ENCODE results near the gene PI4KA. TPM values are rescaled to one million over a fixed set of nuclear protein-coding genes. Genes with fewer than 3 reads are reported as not detected.
"Not testable (repeated sequence)": the region's sequence is repeated elsewhere in the genome, so short reads cannot be mapped to it uniquely, and the experiment has no call there.

PI4KA gene
- total RNA-seq, 2 experiments from 2014 or later = 85.8 to 100 TPM

GRCh38 chr22:20669884-20670283, 188.7 kb downstream of the PI4KA start:
- H3K9me3 Mint-ChIP-seq; CTCF ChIA-PET; H3K27ac Mint-ChIP-seq; DNase-seq; POLR2A ChIA-PET; H3K36me3 Mint-ChIP-seq (ENCODE audit: low read depth); H3K4me3 Mint-ChIP-seq; H3K4me1 Mint-ChIP-seq: not testable (repeated sequence)
- peaks cover 28% of the 10 kb centered on the region for H3K27me3 Mint-ChIP-seq

GRCh38 chr22:20669471-20669870, 189.1 kb downstream of the PI4KA start:
- H3K4me3 Mint-ChIP-seq; H3K27ac Mint-ChIP-seq; POLR2A ChIA-PET; H3K36me3 Mint-ChIP-seq (ENCODE audit: low read depth); DNase-seq; H3K9me3 Mint-ChIP-seq; CTCF ChIA-PET; H3K4me1 Mint-ChIP-seq: not testable (repeated sequence)
- H3K27me3 Mint-ChIP-seq = peaks cover 30% of the 10 kb centered on the region

GRCh38 chr22:20668769-20669168, 189.8 kb downstream of the PI4KA start:
- H3K4me3 Mint-ChIP-seq; CTCF ChIA-PET; H3K9me3 Mint-ChIP-seq; POLR2A ChIA-PET; DNase-seq; H3K36me3 Mint-ChIP-seq (ENCODE audit: low read depth); H3K4me1 Mint-ChIP-seq; H3K27ac Mint-ChIP-seq: not testable (repeated sequence)
- H3K27me3 Mint-ChIP-seq = peaks cover 31% of the 10 kb centered on the region

- H3K36me3 Mint-ChIP-seq (ENCODE audit: low read depth); H3K4me1 Mint-ChIP-seq; H3K27ac Mint-ChIP-seq; POLR2A ChIA-PET; H3K9me3 Mint-ChIP-seq; CTCF ChIA-PET; DNase-seq; H3K4me3 Mint-ChIP-seq: not testable (repeated sequence)
- peaks cover 29% of the 10 kb centered on the region for H3K27me3 Mint-ChIP-seq
Observed at GRCh38 chr22:20668226-20668625, 190.4 kb downstream of the PI4KA start.

GRCh38 chr22:20667548-20667947, 191.1 kb downstream of the PI4KA start:
- DNase-seq; H3K9me3 Mint-ChIP-seq; H3K27ac Mint-ChIP-seq; H3K4me1 Mint-ChIP-seq; POLR2A ChIA-PET; H3K4me3 Mint-ChIP-seq; CTCF ChIA-PET; H3K36me3 Mint-ChIP-seq (ENCODE audit: low read depth): not testable (repeated sequence)
- H3K27me3 Mint-ChIP-seq = peaks cover 29% of the 10 kb centered on the region

GRCh38 chr22:20666560-20666959, 192.1 kb downstream of the PI4KA start:
- H3K36me3 Mint-ChIP-seq (ENCODE audit: low read depth) = peaks cover 3% of the 10 kb centered on the region
- H3K27me3 Mint-ChIP-seq = peaks cover 29% of the 10 kb centered on the region
- H3K4me1 Mint-ChIP-seq = no peaks in the 10 kb centered on the region
- no peak overlapping the region for H3K4me3 Mint-ChIP-seq
- peaks cover 6% of the 10 kb centered on the region for H3K9me3 Mint-ChIP-seq
- ChIA-PET POLR2A (no interaction called here), CTCF (no interaction called here)
- DNase-seq = no peak
- H3K27ac Mint-ChIP-seq = no peak overlapping the region

- H3K27me3 Mint-ChIP-seq = peaks cover 40% of the 10 kb centered on the region
- peaks cover 6% of the 10 kb centered on the region for H3K9me3 Mint-ChIP-seq
- POLR2A ChIA-PET = no interaction called here
- peaks cover 3% of the 10 kb centered on the region for H3K36me3 Mint-ChIP-seq (ENCODE audit: low read depth)
- CTCF ChIA-PET = no interaction called here
- H3K4me1 Mint-ChIP-seq = no peaks in the 10 kb centered on the region
- H3K4me3 Mint-ChIP-seq = no peak overlapping the region
- DNase-seq = no peak
- H3K27ac Mint-ChIP-seq = no peak overlapping the region
Observed at GRCh38 chr22:20664594-20664959, 194.0 kb downstream of the PI4KA start.

GRCh38 chr22:20663941-20664593, 194.5 kb downstream of the PI4KA start:
- Mint-ChIP-seq H3K4me3 (no peak overlapping the region), H3K36me3 (ENCODE audit: low read depth) (peaks cover 3% of the 10 kb centered on the region), H3K27ac (no peak overlapping the region), H3K27me3 (peaks cover 46% of the 10 kb centered on the region), H3K9me3 (peaks cover 6% of the 10 kb centered on the region), H3K4me1 (no peaks in the 10 kb centered on the region)
- no peak for DNase-seq
- POLR2A ChIA-PET = no interaction called here
- CTCF ChIA-PET = no interaction called here

GRCh38 chr22:20663137-20663828, 195.3 kb downstream of the PI4KA start:
- Mint-ChIP-seq H3K27me3 (peaks cover 53% of the 10 kb centered on the region), H3K9me3 (peaks cover 6% of the 10 kb centered on the region), H3K36me3 (ENCODE audit: low read depth) (peaks cover 3% of the 10 kb centered on the region), H3K27ac (no peak overlapping the region), H3K4me1 (no peaks in the 10 kb centered on the region), H3K4me3 (no peak overlapping the region)
- DNase-seq = no peak
- ChIA-PET CTCF (no interaction called here), POLR2A (no interaction called here)

- POLR2A ChIA-PET; H3K4me3 Mint-ChIP-seq; H3K27ac Mint-ChIP-seq; DNase-seq; CTCF ChIA-PET; H3K4me1 Mint-ChIP-seq; H3K36me3 Mint-ChIP-seq (ENCODE audit: low read depth); H3K9me3 Mint-ChIP-seq: not testable (repeated sequence)
- H3K27me3 Mint-ChIP-seq = peaks cover 58% of the 10 kb centered on the region
Observed at GRCh38 chr22:20662524-20663036, 196.0 kb downstream of the PI4KA start.

- no peak overlapping the region for H3K4me3 Mint-ChIP-seq
- CTCF ChIA-PET = no interaction called here
- H3K4me1 Mint-ChIP-seq = no peaks in the 10 kb centered on the region
- no peak overlapping the region for H3K27ac Mint-ChIP-seq
- no peak for DNase-seq
- H3K9me3 Mint-ChIP-seq = peaks cover 6% of the 10 kb centered on the region
- POLR2A ChIA-PET = no interaction called here
- peaks cover 3% of the 10 kb centered on the region for H3K36me3 Mint-ChIP-seq (ENCODE audit: low read depth)
- peaks cover 62% of the 10 kb centered on the region for H3K27me3 Mint-ChIP-seq
Observed at GRCh38 chr22:20661473-20661872, 197.1 kb downstream of the PI4KA start.

- H3K27ac Mint-ChIP-seq = no peak overlapping the region
- no peak overlapping the region for H3K4me3 Mint-ChIP-seq
- H3K36me3 Mint-ChIP-seq (ENCODE audit: low read depth) = peaks cover 3% of the 10 kb centered on the region
- ChIA-PET POLR2A (no interaction called here), CTCF (interaction anchor here (0.6 kb wide), 1 partner anchor 61 kb away, joined by 3 read pairs; no protein-coding TSS in a partner anchor)
- H3K27me3 Mint-ChIP-seq = peaks cover 60% of the 10 kb centered on the region
- H3K9me3 Mint-ChIP-seq = peaks cover 6% of the 10 kb centered on the region
- DNase-seq = no peak
- H3K4me1 Mint-ChIP-seq = no peaks in the 10 kb centered on the region
Observed at GRCh38 chr22:20660441-20661054, 198.1 kb downstream of the PI4KA start.

GRCh38 chr22:20659920-20660319, 198.7 kb downstream of the PI4KA start:
- Mint-ChIP-seq H3K4me3 (no peak overlapping the region), H3K9me3 (peaks cover 6% of the 10 kb centered on the region), H3K4me1 (no peaks in the 10 kb centered on the region), H3K36me3 (ENCODE audit: low read depth) (peaks cover 3% of the 10 kb centered on the region), H3K27ac (no peak overlapping the region), H3K27me3 (peaks cover 60% of the 10 kb centered on the region)
- ChIA-PET CTCF (no interaction called here), POLR2A (no interaction called here)
- DNase-seq = no peak

GRCh38 chr22:20659258-20659657, 199.4 kb downstream of the PI4KA start:
- Mint-ChIP-seq H3K4me1 (no peaks in the 10 kb centered on the region), H3K9me3 (peaks cover 6% of the 10 kb centered on the region), H3K4me3 (no peak overlapping the region), H3K27me3 (peaks cover 55% of the 10 kb centered on the region), H3K36me3 (ENCODE audit: low read depth) (peaks cover 3% of the 10 kb centered on the region), H3K27ac (no peak overlapping the region)
- ChIA-PET POLR2A (interaction anchor here (0.6 kb wide), 1 partner anchor 9 kb away, joined by 4 read pairs; no protein-coding TSS in a partner anchor), CTCF (no interaction called here)
- DNase-seq = no peak
